DMS53 treated with DMSO at 0.1 percent for 48 hours (cell line): Measurements from ENCODE around the gene CHRNA9.
A peak's percentile ranks its signal among the peaks of the same experiment; 100 is the strongest.
"Not testable (repeated sequence)": the region's sequence is repeated elsewhere in the genome, so short reads cannot be mapped to it uniquely, and the experiment has no call there.

Experiments
- DNase-seq: peaks from one replicate; lab custom pipeline; 2025; ENCODE audit not compliant: unreplicated experiment; lab: John Stamatoyannopoulos, UW

CHRNA9 gene

GRCh38 chr4:40334591-40335524 is at the start of gene CHRNA9:
Gene CHRNA9 (plus strand): TSS chr4:40335333. CDS start chr4:40335468, 135 bp downstream.
- peak; percentile 48 for DNase-seq

GRCh38 chr4:40285692-40286091 is 49.4 kb upstream of the CHRNA9 start:
- DNase-seq = no peak

- no peak for DNase-seq
Observed at GRCh38 chr4:40288566-40288965, 46.6 kb upstream of the CHRNA9 start.

GRCh38 chr4:40289366-40290188 is 45.6 kb upstream of the CHRNA9 start:
- peak; percentile 38 for DNase-seq

- not testable (repeated sequence) for DNase-seq
Observed at GRCh38 chr4:40290611-40291186, 44.4 kb upstream of the CHRNA9 start.

- no peak for DNase-seq
Observed at GRCh38 chr4:40292313-40292759, 42.8 kb upstream of the CHRNA9 start.

GRCh38 chr4:40294339-40294738 is 40.8 kb upstream of the CHRNA9 start:
- no peak for DNase-seq

- DNase-seq = not testable (repeated sequence)
Observed at GRCh38 chr4:40295030-40295429, 40.1 kb upstream of the CHRNA9 start.

GRCh38 chr4:40295572-40295971 is 39.6 kb upstream of the CHRNA9 start:
- no peak for DNase-seq

- no peak for DNase-seq
Observed at GRCh38 chr4:40299126-40299525, 36.0 kb upstream of the CHRNA9 start.

- DNase-seq = no peak
Observed at GRCh38 chr4:40299811-40300292, 35.3 kb upstream of the CHRNA9 start.

- no peak for DNase-seq
Observed at GRCh38 chr4:40300371-40301162, 34.6 kb upstream of the CHRNA9 start.

- no peak for DNase-seq
Observed at GRCh38 chr4:40301603-40302002, 33.5 kb upstream of the CHRNA9 start.

- DNase-seq = no peak
Observed at GRCh38 chr4:40303751-40304150, 31.4 kb upstream of the CHRNA9 start.

- no peak for DNase-seq
Observed at GRCh38 chr4:40305328-40306170, 29.6 kb upstream of the CHRNA9 start.

GRCh38 chr4:40306226-40306625 is 28.9 kb upstream of the CHRNA9 start:
- no peak for DNase-seq

- DNase-seq = no peak
Observed at GRCh38 chr4:40306976-40307375, 28.2 kb upstream of the CHRNA9 start.

- no peak for DNase-seq
Observed at GRCh38 chr4:40307627-40308497, 27.3 kb upstream of the CHRNA9 start.
